Globus pallidus (tissue), 1 donor: ENCODE results near the gene AGFG2.
A peak's percentile ranks its signal among the peaks of the same experiment; 100 is the strongest.

Source experiments
- DNase-seq: peaks from one replicate; pipeline ENCODE4 v3.0.0-alpha.2; 2015; ENCODE audit warnings: low spot score

AGFG2 gene

GRCh38 chr7:100585511-100586265 lies 46.7 kb downstream of the AGFG2 start, which contains the start of gene LRCH4:
Gene LRCH4, minus strand, starts transcription at chr7:100586129. Its CDS starts 29 bp downstream, at chr7:100586100.
- DNase-seq, result no peak

- DNase-seq, result peak; percentile 100
Observed at GRCh38 chr7:100586266-100587025, 47.4 kb downstream of the AGFG2 start, which contains the start of gene FBXO24. Gene FBXO24, plus strand, starts transcription at chr7:100586328. Its CDS starts 298 bp downstream, at chr7:100586626.

- DNase-seq, result no peak
Observed at GRCh38 chr7:100588438-100588837, 49.4 kb downstream of the AGFG2 start.

DNA sequence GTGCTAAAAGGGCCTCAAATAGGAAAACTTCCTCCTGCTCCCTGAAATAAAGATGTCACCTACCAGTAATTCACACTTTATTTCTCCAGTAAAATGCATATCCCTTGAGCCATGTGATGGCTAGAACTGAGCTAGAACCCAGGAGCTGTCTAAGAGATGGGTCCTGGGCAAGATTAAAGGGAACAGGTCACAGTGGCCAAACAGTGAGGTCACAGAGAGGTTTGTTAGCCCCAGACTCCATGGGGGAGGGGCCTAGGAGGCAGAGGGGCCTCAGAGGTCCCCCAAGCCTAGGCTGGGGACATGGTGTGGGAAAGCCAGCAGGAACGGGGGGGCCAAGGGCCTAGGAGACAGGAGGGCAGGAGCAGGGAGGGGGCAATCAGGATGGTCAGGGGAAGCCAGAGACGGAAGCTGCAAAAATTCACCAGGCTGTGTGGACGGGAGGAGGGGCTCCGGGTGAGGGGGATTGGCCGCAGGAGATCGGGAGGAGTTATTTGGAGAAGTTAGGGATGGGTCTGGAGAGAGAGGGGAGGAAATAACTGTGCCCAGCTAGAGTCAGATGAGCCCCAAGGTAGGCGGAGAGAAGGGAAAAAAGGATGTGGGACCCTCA lies 50.4 kb downstream of the AGFG2 start:
- no peak for DNase-seq

DNA sequence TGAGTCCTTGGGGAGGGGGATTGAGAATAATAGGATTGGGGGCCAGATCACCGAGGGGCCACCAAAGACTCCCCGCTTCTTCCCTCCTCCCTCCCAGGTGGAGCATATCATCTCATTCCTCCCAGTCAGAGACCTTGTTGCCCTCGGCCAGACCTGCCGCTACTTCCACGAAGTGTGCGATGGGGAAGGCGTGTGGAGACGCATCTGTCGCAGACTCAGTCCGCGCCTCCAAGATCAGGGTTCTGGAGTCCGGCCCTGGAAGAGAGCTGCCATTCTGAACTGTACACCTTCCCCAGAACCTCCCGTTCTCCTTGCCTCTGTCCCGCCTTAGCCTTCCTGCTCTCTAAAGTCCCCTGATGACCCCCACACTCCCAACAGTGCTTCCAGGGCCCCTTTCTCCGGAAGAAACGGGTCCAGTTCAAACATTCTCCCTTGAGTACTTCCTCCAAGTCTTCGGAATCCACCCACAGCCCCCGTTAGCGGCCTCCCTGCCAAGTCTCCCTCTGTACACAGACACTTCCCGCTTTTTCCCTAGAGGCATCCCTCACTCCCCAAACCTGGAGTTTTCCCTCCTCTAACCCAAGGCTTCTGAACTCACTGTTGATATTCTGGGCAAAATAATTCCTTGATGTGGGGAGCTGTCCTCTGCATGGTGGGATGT lies 51.2 kb downstream of the AGFG2 start:
- no peak for DNase-seq

- DNase-seq, result no peak
Observed at GRCh38 chr7:100591596-100591995, 52.6 kb downstream of the AGFG2 start.

DNA sequence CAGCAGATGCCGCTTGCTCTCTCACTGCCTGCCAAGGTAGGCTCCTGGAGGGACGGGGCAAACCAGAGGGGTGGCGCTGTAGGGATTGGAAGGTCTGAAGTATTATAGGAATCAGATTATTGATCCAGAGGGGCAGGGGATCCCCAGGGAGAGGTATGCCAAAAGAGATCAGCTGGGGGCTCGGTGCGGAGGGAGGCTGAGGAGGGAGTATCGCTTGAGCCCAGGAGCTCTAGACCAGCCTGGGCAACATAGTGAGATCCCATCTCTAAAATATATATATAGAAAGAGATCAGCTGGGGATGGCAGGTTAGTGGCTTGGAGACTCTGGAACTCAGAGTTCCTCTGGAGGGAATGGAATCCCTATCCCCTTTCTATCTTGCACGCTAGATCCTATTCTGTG lies 56.2 kb downstream of the AGFG2 start:
- no peak for DNase-seq

- no peak for DNase-seq
Observed at GRCh38 chr7:100598425-100598824, 59.4 kb downstream of the AGFG2 start.

- no peak for DNase-seq
Observed at GRCh38 chr7:100599911-100600729, 61.1 kb downstream of the AGFG2 start.

DNA sequence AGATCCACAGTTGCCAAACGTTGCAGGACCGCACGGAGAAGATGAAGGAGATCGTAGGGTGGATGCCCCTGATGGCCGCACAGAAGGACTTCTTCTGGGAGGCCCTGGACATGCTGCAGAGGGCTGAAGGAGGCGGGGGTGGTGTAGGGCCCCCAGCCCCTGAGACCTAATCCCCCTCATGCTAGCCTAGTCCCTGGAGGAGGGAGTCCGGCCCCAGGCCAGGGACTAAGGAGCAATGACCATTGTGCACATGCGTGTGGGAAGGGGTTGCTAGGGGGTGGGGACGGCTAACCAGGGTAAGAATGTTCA lies 61.7 kb downstream of the AGFG2 start:
- DNase-seq, result no peak

DNA sequence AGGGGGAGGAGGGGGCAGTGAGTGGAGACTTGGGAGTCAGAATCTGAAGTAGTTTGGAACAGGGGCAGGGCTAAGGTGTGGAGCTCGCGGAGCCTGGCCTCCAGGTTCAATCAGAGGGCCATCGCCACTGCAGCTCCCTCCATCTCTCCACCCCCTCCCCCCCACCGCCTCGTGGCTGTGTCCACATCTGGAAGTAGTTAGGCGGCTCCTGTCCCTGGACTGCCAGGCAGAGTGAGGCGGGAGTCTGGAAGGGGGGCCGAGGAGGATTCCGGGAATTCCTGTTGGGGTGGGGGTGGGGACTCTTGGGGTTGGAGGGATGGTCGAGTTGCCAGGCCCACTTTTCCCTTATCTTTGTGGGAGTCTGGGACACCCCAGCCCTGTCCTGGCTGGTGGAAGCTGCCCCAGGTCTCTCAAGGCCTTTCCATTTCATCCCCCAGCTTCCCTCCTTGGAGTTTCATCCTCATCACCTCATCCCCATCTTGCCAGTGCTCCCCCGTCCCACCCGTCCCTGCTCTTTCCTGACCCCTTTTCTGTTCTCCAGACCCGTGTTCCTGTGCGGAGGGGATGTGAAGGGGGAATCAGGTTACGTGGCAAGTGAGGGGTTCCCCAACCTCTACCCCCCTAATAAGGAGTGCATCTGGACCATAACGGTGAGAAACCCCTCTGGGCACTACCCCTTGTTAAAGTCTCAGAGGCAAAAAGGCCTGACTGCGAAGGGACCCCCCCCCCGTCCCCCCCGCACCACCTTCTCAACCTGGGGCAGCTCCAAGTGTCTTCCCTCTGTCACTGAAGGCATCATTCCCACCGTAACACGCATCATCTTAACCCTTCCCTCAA lies 64.1 kb downstream of the AGFG2 start:
- DNase-seq, result no peak

- DNase-seq, result no peak
Observed at GRCh38 chr7:100603726-100604027, 64.7 kb downstream of the AGFG2 start.

DNA sequence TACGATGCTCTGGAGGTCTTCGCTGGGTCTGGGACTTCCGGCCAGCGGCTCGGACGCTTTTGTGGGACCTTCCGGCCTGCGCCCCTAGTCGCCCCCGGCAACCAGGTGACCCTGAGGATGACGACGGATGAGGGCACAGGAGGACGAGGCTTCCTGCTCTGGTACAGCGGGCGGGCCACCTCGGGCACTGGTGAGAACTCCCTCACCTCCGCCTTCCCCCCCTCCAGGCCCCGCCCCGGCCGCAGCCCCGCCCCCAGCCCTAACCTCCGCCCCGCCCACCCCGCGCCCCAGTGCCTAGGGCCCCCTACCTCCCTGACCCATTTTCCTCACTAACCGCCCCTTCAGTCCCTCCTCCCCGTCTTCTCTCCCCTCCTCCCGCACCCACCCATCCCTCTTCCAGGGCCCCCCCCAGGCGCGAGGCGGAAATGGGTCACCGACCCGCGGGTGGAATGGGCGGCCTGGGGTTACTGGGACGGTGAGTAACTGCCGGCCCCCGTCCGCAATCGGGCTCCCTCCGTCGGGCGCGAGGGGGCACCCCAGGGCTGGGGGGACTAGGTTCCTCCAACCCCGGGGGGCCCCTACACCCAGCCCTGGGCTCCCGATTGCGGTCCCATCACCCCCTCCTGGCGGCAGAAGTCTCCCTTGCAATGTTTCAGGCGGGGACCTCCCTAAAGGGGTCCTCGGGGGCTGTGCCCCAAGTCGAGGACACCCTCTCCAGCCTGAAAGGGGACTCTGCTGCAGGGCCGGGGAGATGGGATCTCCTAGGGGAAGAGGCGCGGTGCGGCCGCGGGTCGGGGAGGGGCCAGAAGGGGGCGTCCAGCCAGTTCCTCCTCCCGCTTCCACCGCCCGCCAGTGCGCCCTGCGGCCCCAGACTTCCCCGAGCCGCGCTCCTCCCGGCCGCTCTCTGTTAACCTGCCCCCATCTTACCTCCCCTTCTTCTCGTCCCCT lies 65.3 kb downstream of the AGFG2 start:
- DNase-seq, result no peak

GRCh38 chr7:100604976-100605911 lies 66.2 kb downstream of the AGFG2 start:
- no peak for DNase-seq

GRCh38 chr7:100606313-100606712 lies 67.3 kb downstream of the AGFG2 start:
- no peak for DNase-seq

DNA sequence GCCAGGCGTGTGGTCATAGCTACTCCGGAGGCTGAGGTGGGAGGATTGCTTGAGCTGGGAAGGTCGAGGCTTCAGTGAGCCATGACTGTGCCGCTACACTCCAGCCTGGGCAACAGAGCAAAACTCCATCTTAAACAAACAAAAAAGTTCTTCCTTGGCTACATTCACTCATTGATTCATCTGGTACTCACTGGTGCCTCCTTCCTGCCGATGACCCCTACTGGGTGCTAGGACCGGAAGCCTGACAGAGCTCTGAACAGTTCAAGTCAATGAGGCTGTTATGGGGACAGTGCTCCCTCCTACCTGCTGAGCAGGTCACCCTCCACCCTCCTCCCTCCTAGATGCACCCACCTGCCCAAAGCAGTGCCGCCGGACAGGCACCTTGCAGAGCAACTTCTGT lies 68.1 kb downstream of the AGFG2 start:
- no peak for DNase-seq

GRCh38 chr7:100609958-100610357 lies 71.0 kb downstream of the AGFG2 start:
- no peak for DNase-seq

DNA sequence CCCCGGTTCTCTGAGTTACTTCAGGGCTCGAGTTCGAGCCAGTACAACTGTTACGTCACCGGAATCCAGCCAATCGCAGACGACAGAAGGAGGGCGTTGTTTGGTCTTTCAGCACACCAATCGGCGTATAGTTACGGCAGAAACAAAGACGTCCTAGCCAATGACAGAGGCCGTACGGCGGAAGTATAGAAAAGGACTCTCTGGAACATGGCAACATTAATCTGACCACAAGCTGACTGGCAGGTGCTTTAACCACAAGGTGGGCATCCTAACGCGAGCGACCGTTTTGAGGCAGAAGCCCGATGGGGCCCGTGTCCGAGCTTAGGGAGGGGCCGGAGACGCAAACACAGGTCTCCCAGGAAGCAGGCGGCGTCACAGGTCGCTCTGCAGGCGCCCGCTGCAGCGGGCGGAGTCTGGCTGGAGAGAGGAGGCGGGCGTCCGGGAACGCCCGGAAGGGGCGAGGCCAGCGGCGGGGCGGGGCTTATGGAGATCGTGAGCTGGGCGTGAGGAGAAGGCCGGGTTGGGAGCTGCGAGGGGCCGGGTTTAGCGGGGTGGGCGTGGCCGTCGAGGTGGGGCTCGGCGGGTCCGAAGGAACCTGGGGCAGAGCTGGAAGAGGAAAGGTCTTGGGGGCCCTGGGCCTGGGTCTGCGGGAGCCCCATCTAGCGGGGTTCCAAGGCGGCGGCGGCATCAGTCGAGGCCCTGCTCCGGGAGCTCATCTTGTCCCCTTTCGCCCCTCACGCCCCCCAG lies 73.2 kb downstream of the AGFG2 start, which contains the start of gene MOSPD3:
Gene MOSPD3, plus strand, starts transcription at position 558 of the 747 bp plus-strand sequence. CDS start 252 bp downstream, outside the sequence.
- DNase-seq, result peak; percentile 100
